HEK293 (cell line): ENCODE data around the gene ELP6.

ENCODE experiments used
- CTCF ChIA-PET: fragments of 350-600 bp; formaldehyde crosslinking; extraction: SDS; loops from one replicate; lab custom pipeline; 2021; ENCODE audit warnings: antibody characterized with exemption; lab: Yijun Ruan, JAX
- POLR2A ChIA-PET: fragments of 300-600 bp; formaldehyde crosslinking; extraction: SDS; loops from one replicate; lab custom pipeline; 2020; ENCODE audit warnings: antibody characterized with exemption, inconsistent platforms; lab: Yijun Ruan, JAX
- H3K27ac ChIP-seq: fragments of 200-500 bp; sonication (Bioruptor generic); 2 replicates; pipeline ENCODE4 v1.5.1; 2014; ENCODE audit warnings: low read depth, low read length, control low read depth, inconsistent platforms; ENCODE audit errors: extremely low read depth
- H3K36me3 ChIP-seq, 2 experiments: fragments of 200-500 bp in 1 of 2; sonication (Bioruptor generic) in 1 of 2; 1 replicate in 1 of 2; 2 replicates in 1 of 2; pipeline ENCODE4 v1.5.1; 2014 to 2017; ENCODE audit warnings: inconsistent platforms in 2 of 2, low read length in 2 of 2; ENCODE audit not compliant: control insufficient read depth in 2 of 2, insufficient read depth in 1 of 2
- H3K4me1 ChIP-seq: fragments of 200-500 bp; sonication (Bioruptor generic); 2 replicates; pipeline ENCODE4 v1.5.1; 2014; ENCODE audit warnings: mild to moderate bottlenecking, low read length, inconsistent platforms; ENCODE audit not compliant: control insufficient read depth, insufficient read depth
- H3K4me3 ChIP-seq: 2 replicates; pipeline ENCODE4 v1.5.1; 2011; ENCODE audit warnings: low read depth, mild to moderate bottlenecking, control low read depth, low read length, moderate library complexity
- H3K9me3 ChIP-seq: fragments of 200-500 bp; sonication (Bioruptor generic); 2 replicates; pipeline ENCODE4 v1.5.1; 2014; ENCODE audit warnings: low read depth, low read length, inconsistent platforms; ENCODE audit not compliant: control insufficient read depth, insufficient read depth
- GFI1B ChIP-seq: fragments of 450-650 bp; formaldehyde crosslinking; IDR thresholded peaks from 2 replicates; pipeline ENCODE4 v1.5.1; 2016; ENCODE audit warnings: missing biosample characterization, missing genetic modification characterization
- GLI4 ChIP-seq: fragments of 450-650 bp; formaldehyde crosslinking; IDR thresholded peaks from 2 replicates; pipeline ENCODE4 v1.5.1; 2016; ENCODE audit warnings: missing biosample characterization, missing genetic modification characterization
- HOXD13 ChIP-seq: sonication (generic); formaldehyde crosslinking; IDR thresholded peaks from 2 replicates; pipeline ENCODE4 v1.8.0; 2022; ENCODE audit warnings: missing genetic modification reagents, borderline replicate concordance
- IKZF3 ChIP-seq: fragments of 450-650 bp; IDR thresholded peaks from 2 replicates; pipeline ENCODE4 v1.5.0; 2018; ENCODE audit warnings: missing biosample characterization, mild to moderate bottlenecking, missing genetic modification characterization, moderate library complexity
- KLF7 ChIP-seq: fragments of 450-650 bp; formaldehyde crosslinking; IDR thresholded peaks from 2 replicates; pipeline ENCODE4 v1.5.1; 2016; ENCODE audit warnings: missing biosample characterization, missing genetic modification characterization, borderline replicate concordance
- MYNN ChIP-seq: fragments of 450-650 bp; formaldehyde crosslinking; IDR thresholded peaks from 2 replicates; pipeline ENCODE4 v1.5.1; 2016; ENCODE audit warnings: missing biosample characterization, missing genetic modification characterization, borderline replicate concordance
- SETDB1 ChIP-seq: IDR thresholded peaks from one replicate; pipeline ENCODE4 v1.6.1; 2017; ENCODE audit warnings: mild to moderate bottlenecking, low read length, moderate library complexity, mixed read lengths; ENCODE audit not compliant: insufficient read length
- ZFP3 ChIP-seq: fragments of 450-650 bp; formaldehyde crosslinking; IDR thresholded peaks from 2 replicates; pipeline ENCODE4 v1.5.1; 2016; ENCODE audit warnings: low read depth, missing biosample characterization, missing genetic modification characterization
- ZNF221 ChIP-seq: fragments of 450-650 bp; formaldehyde crosslinking; IDR thresholded peaks from 2 replicates; pipeline ENCODE4 v1.5.1; 2017; ENCODE audit warnings: missing biosample characterization, missing genetic modification characterization, borderline replicate concordance
- ZNF292 ChIP-seq: fragments of 450-650 bp; formaldehyde crosslinking; IDR thresholded peaks from 2 replicates; pipeline ENCODE4 v1.5.1; 2016; ENCODE audit warnings: low read depth, missing biosample characterization, missing genetic modification characterization, borderline replicate concordance
- ZNF426 ChIP-seq: fragments of 450-650 bp; formaldehyde crosslinking; IDR thresholded peaks from 2 replicates; pipeline ENCODE4 v1.5.1; 2017; ENCODE audit warnings: missing biosample characterization, missing genetic modification characterization, mild to moderate bottlenecking, inconsistent platforms, moderate library complexity
- ZNF600 ChIP-seq: fragments of 450-650 bp; formaldehyde crosslinking; IDR thresholded peaks from 2 replicates; pipeline ENCODE4 v1.5.1; 2016; ENCODE audit warnings: missing biosample characterization, missing genetic modification characterization
- ZNF610 ChIP-seq: fragments of 450-650 bp; formaldehyde crosslinking; IDR thresholded peaks from 2 replicates; pipeline ENCODE4 v1.5.1; 2016; ENCODE audit warnings: missing biosample characterization, missing genetic modification characterization, borderline replicate concordance
- ZNF624 ChIP-seq: fragments of 450-650 bp; formaldehyde crosslinking; IDR thresholded peaks from 2 replicates; pipeline ENCODE4 v1.5.1; 2017; ENCODE audit warnings: missing biosample characterization, missing genetic modification characterization
- ZNF626 ChIP-seq: fragments of 450-650 bp; sonication (Bioruptor Pico); formaldehyde crosslinking; IDR thresholded peaks from 2 replicates; pipeline ENCODE4 v1.5.1; 2018; ENCODE audit warnings: missing biosample characterization, missing genetic modification characterization, inconsistent platforms
- ZNF785 ChIP-seq: fragments of 450-650 bp; formaldehyde crosslinking; IDR thresholded peaks from 2 replicates; pipeline ENCODE4 v1.5.1; 2016; ENCODE audit warnings: missing biosample characterization, missing genetic modification characterization
- TF ChIP-seq, protein P1 (sequence below): fragments of 450-650 bp; formaldehyde crosslinking; IDR thresholded peaks from 2 replicates; pipeline ENCODE4 v1.5.1; 2016; ENCODE audit warnings: missing biosample characterization, missing genetic modification characterization
- TF ChIP-seq, protein P2 (sequence below): fragments of 450-650 bp; formaldehyde crosslinking; IDR thresholded peaks from 2 replicates; pipeline ENCODE4 v1.5.1; 2017; ENCODE audit warnings: missing biosample characterization, missing genetic modification characterization

The ELP6 gene

DNA sequence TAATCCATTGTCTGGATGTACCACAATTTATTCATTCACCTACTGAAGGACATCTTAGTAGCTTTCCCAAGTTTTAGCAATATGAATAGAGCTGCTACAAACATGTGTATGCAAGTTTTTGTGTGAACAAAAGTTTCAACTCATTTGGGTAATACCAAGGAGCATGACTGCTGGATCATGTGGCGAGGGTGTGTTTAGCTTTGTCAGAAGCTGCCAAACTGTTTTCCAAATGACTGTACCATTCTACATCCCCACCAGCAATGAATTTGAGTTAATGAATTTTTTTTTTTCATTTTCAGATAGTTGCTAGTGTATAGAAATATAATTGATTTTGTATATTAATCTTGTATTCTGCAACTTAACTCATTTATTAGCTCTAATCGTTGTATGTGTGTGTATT lies 20.0 kb upstream of the ELP6 start (continued):
- TF ChIP-seq, protein P1, sequence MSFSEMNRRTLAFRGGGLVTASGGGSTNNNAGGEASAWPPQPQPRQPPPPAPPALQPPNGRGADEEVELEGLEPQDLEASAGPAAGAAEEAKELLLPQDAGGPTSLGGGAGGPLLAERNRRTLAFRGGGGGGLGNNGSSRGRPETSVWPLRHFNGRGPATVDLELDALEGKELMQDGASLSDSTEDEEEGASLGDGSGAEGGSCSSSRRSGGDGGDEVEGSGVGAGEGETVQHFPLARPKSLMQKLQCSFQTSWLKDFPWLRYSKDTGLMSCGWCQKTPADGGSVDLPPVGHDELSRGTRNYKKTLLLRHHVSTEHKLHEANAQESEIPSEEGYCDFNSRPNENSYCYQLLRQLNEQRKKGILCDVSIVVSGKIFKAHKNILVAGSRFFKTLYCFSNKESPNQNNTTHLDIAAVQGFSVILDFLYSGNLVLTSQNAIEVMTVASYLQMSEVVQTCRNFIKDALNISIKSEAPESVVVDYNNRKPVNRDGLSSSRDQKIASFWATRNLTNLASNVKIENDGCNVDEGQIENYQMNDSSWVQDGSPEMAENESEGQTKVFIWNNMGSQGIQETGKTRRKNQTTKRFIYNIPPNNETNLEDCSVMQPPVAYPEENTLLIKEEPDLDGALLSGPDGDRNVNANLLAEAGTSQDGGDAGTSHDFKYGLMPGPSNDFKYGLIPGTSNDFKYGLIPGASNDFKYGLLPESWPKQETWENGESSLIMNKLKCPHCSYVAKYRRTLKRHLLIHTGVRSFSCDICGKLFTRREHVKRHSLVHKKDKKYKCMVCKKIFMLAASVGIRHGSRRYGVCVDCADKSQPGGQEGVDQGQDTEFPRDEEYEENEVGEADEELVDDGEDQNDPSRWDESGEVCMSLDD, result no peak
- TF ChIP-seq ZNF610 (tag by site-specific recombination), result no peak
- TF ChIP-seq ZNF292 (tag by site-specific recombination), result no peak
- TF ChIP-seq GFI1B (tag by site-specific recombination), result no peak
- no peak for TF ChIP-seq ZNF624

DNA sequence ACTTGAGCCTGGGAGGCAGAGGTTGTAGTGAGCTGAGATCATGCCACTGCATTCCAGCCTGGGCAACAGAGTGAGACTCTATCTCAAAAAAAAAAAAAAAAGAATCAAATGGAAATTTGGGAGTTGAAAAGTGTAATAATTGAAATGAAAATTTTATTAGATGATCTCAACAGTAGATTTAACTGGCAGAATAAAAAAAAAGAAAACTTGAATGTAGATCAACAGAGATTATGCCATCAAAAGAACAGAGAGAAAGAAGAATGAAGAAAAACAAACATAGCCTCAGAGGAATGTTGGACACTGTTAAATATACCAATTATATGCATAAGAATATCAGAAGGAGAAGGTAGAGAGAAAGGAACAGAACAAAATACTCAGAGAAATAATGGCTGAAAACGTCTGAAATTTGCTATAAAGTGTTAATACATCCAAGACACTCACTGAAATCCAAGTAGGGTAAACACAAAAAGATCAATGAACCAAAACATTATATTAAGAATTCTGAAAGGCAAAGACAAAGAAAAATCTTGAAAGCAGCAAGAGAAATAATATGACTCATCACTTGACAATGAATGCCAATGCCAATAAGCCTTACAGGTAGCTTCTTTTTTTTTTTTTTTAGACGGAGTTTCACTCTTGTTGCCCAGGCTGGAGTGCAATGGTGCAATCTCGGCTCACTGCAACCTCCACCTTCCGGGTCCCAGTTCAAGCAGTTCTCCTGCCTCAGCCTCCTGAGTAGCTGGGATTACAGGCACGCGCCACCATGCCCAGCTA lies 14.6 kb upstream of the ELP6 start:
- Histone ChIP-seq H3K4me3 (no peak overlapping the region), H3K4me1 (no peaks in the 10 kb centered on the region), H3K36me3 (no peaks in the 10 kb centered on the region), H3K27ac (no peak overlapping the region), H3K9me3 (no peaks in the 10 kb centered on the region)
- CTCF ChIA-PET, result no interaction called here
- TF ChIP-seq KLF7 (tag by site-specific recombination) (no peak), ZFP3 (no peak), ZNF785 (no peak), ZNF221 (no peak), GLI4 (tag by site-specific recombination) (no peak), SETDB1 (peak; percentile 63), HOXD13 (CRISPR knock-in tag) (no peak)
- POLR2A ChIA-PET, result interaction anchor here (0.6 kb wide), 1 partner anchor 249 kb away, joined by 3 read pairs; no protein-coding TSS in a partner anchor

DNA sequence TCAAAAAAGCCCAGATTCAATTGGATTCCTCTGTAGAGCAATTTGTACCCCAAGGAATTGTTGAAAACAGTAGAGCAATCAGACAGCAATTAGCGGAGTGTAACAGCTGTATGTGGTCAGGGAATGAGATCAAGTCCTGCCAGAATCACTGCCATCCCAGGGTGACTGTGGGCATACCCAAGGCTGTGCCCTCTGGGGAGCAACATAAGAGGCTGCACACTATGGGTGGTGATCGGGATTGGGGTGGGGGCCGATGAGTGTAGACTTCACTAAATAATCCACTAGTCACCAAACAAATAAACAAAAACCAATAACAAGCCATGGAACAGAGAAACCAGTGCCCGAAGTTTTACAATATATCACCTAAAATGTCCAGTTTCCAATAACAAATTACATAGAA lies 12.1 kb upstream of the ELP6 start:
- no peaks in the 10 kb centered on the region for H3K4me1 ChIP-seq

More for the DNA sequence above, 12.1 kb upstream of the ELP6 start:
- TF ChIP-seq, protein P2, sequence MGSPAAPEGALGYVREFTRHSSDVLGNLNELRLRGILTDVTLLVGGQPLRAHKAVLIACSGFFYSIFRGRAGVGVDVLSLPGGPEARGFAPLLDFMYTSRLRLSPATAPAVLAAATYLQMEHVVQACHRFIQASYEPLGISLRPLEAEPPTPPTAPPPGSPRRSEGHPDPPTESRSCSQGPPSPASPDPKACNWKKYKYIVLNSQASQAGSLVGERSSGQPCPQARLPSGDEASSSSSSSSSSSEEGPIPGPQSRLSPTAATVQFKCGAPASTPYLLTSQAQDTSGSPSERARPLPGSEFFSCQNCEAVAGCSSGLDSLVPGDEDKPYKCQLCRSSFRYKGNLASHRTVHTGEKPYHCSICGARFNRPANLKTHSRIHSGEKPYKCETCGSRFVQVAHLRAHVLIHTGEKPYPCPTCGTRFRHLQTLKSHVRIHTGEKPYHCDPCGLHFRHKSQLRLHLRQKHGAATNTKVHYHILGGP (tag by site-specific recombination), result no peak
- TF ChIP-seq ZNF426 (tag by site-specific recombination) (no peak), ZNF600 (tag by site-specific recombination) (no peak), ZNF626 (tag by site-specific recombination) (no peak), MYNN (no peak), IKZF3 (tag by site-specific recombination) (no peak)
- TF ChIP-seq, protein P1, result no peak
- H3K27ac ChIP-seq, result no peak overlapping the region
- CTCF ChIA-PET, result no interaction called here
- H3K4me3 ChIP-seq, result no peak overlapping the region
- no peaks in the 10 kb centered on the region for H3K36me3 ChIP-seq
- H3K9me3 ChIP-seq, result no peaks in the 10 kb centered on the region
- POLR2A ChIA-PET, result no interaction called here
